ENCODE results near the gene HMGCLL1. TPM values are rescaled to one million over a fixed set of nuclear protein-coding genes. Genes with fewer than 3 reads are reported as not detected.

HMGCLL1 gene
- total RNA-seq, 2 experiments from 2014 or later = not detected

DNA sequence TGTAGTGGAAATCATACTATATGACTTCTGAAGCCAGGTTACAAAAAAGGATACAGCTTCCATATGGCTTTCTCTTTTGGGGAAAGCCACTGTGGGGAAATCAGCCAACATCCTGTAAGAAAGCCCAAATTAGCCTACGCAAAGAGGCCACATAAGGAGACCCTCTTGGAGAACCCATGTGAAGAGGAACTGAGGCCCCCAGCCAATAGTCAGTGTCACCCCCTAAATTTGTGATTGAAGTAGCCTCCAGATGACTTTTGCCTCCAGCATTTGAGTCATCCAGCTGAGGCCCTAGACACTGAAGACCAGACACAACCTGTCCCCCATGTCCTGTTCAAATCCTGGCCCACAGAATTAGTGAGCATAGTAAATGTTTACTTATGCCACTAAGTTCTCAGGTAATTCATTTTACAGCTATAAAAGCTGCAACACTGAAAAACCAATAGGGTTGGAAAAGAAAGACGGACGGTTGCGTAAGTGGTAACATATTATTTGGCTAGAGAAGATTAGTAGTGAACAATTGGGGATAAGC, 60.4 kb downstream of the HMGCLL1 start:
- no peak for DNase-seq
- H3K4me3 Mint-ChIP-seq = no peak overlapping the region
- no peak for TF ChIP-seq CTCF (IDR thresholded peaks at IDR 0.05)
- H3K9me3 Mint-ChIP-seq = peaks cover 3% of the 10 kb centered on the region
- POLR2A ChIA-PET = no interaction called here
- no peak for ATAC-seq
- CTCF ChIA-PET = no interaction called here
- H3K36me3 Mint-ChIP-seq (ENCODE audit: low read depth) = no peaks in the 10 kb centered on the region
- no peaks in the 10 kb centered on the region for H3K27me3 Mint-ChIP-seq
- intact Hi-C loops (cut with micrococcal nuclease) = no loop called here
- H3K4me1 Mint-ChIP-seq (ENCODE audit: low read depth) = no peaks in the 10 kb centered on the region
- H3K27ac Mint-ChIP-seq = no peak overlapping the region

GRCh38 chr6:55516736-55517135, 62.3 kb downstream of the HMGCLL1 start:
- Mint-ChIP-seq H3K4me1 (ENCODE audit: low read depth) (no peaks in the 10 kb centered on the region), H3K9me3 (peaks cover 3% of the 10 kb centered on the region), H3K27me3 (no peaks in the 10 kb centered on the region), H3K36me3 (ENCODE audit: low read depth) (no peaks in the 10 kb centered on the region), H3K4me3 (no peak overlapping the region), H3K27ac (no peak overlapping the region)
- no peak for TF ChIP-seq CTCF (IDR thresholded peaks at IDR 0.05)
- intact Hi-C loops (cut with micrococcal nuclease) = no loop called here
- ChIA-PET CTCF (no interaction called here), POLR2A (no interaction called here)
- DNase-seq (no peak), ATAC-seq (no peak)

GRCh38 chr6:55512904-55513303, 66.1 kb downstream of the HMGCLL1 start:
- no peaks in the 10 kb centered on the region for H3K27me3 Mint-ChIP-seq
- ATAC-seq (no peak), DNase-seq (no peak)
- TF ChIP-seq CTCF (IDR thresholded peaks at IDR 0.05) = no peak
- intact Hi-C loops (cut with micrococcal nuclease) = no loop called here
- no peak overlapping the region for H3K4me3 Mint-ChIP-seq
- H3K9me3 Mint-ChIP-seq = peaks cover 4% of the 10 kb centered on the region
- no peak overlapping the region for H3K27ac Mint-ChIP-seq
- ChIA-PET CTCF (no interaction called here), POLR2A (no interaction called here)
- H3K36me3 Mint-ChIP-seq (ENCODE audit: low read depth) = no peaks in the 10 kb centered on the region
- H3K4me1 Mint-ChIP-seq (ENCODE audit: low read depth) = no peaks in the 10 kb centered on the region

- Mint-ChIP-seq H3K27ac (no peak overlapping the region), H3K9me3 (peaks cover 4% of the 10 kb centered on the region), H3K36me3 (ENCODE audit: low read depth) (no peaks in the 10 kb centered on the region), H3K4me1 (ENCODE audit: low read depth) (no peaks in the 10 kb centered on the region), H3K27me3 (no peaks in the 10 kb centered on the region), H3K4me3 (no peak overlapping the region)
- ATAC-seq (no peak), DNase-seq (no peak)
- intact Hi-C loops (cut with micrococcal nuclease) = no loop called here
- ChIA-PET CTCF (no interaction called here), POLR2A (no interaction called here)
- TF ChIP-seq CTCF (IDR thresholded peaks at IDR 0.05) = no peak
These were observed 67.7 kb downstream of the HMGCLL1 start for GRCh38 chr6:55511122-55511800.

DNA sequence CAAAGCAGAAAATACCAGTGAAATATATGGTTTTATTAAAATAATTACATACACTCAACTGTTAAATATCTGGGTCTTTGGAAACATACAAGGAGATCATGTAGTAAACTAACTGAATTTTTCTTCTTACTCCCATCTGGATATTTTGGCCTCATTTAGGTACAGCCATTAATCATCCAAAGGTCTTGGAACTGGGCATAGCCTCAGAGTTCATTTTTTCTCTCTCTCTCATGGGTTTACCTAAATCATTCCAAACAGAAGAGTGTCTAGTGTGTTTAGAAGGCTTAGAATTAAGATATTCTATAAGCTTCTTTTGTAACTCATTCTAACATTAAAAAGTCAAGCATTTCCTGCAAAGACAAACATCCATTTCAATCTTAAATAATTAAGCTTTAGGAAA, 79.4 kb downstream of the HMGCLL1 start:
- Mint-ChIP-seq H3K9me3 (peaks cover 4% of the 10 kb centered on the region), H3K27ac (no peak overlapping the region), H3K4me3 (no peak overlapping the region), H3K27me3 (no peaks in the 10 kb centered on the region), H3K36me3 (ENCODE audit: low read depth) (no peaks in the 10 kb centered on the region), H3K4me1 (ENCODE audit: low read depth) (no peaks in the 10 kb centered on the region)
- ChIA-PET POLR2A (no interaction called here), CTCF (no interaction called here)
- ATAC-seq = no peak
- no peak for DNase-seq
- TF ChIP-seq CTCF (IDR thresholded peaks at IDR 0.05) = no peak
- intact Hi-C loops (cut with micrococcal nuclease) = no loop called here
